ENCODE measurements around the gene UBXN10.

The UBXN10 gene

GRCh38 chr1:20234788-20235535 lies 49.1 kb downstream of the UBXN10 start:
- DNase-seq (ENCODE audit: low spot score), result no peak

- DNase-seq (ENCODE audit: low spot score), result no peak
Measured at GRCh38 chr1:20237646-20238045, 51.8 kb downstream of the UBXN10 start.

GRCh38 chr1:20240012-20240411 lies 54.1 kb downstream of the UBXN10 start:
- DNase-seq (ENCODE audit: low spot score), result no peak

- no peak for DNase-seq (ENCODE audit: low spot score)
Measured at GRCh38 chr1:20242890-20243479, 57.1 kb downstream of the UBXN10 start.

All from AG08395 (cell line).